GM21723 (cell line): ENCODE measurements around the gene MPC2.

Source experiments
- ATAC-seq: cut with Tn5 transposase; IDR thresholded peaks from one replicate; pipeline ENCODE4 v1.9.1; 2021; ENCODE audit warnings: mild to moderate bottlenecking, moderate library complexity; ENCODE audit not compliant: unreplicated experiment

The MPC2 gene

DNA sequence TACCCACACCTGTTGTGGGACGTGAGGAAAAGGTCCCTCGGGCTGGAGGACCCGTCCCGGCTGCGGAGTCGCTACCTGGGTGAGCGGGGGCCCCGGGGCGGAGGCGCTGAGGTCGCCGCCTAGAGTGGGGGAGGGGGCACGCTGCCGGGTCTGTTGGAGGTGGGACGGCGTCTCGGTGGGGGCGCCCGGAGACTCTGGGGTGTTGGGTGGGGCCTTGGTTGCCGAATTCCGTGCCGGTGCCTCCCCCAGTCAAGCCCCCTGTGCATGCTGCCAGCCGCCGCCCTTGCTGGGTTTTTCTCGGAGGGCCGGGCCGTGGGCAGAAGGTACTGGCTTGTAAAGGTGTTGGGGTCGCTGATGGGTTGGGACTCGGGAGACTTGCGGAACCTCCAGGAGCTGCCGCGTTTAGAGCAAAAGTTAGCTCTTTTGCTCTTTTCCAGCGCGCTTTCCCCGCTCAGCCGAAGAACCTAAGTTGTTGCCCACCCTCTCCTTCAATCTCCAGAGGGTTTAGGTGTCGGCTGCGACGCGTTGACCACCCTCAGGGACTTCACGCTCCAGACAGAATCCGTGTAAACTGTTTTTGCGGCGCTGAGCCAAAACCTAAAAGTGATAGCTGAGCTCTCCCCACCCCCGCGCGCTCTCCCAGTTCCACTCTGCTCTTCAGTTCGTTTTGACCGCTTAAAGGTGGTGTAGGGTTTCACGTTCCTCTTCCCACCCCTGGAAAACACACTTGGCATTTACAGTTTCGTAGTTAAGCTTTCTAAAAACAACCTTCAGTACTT is at the start of gene MPC2:
Gene MPC2 (minus strand): TSS at position 143 of the 779 bp plus-strand sequence. CDS start 1,231 bp downstream, outside the sequence.
- ATAC-seq, result peak; percentile 16

DNA sequence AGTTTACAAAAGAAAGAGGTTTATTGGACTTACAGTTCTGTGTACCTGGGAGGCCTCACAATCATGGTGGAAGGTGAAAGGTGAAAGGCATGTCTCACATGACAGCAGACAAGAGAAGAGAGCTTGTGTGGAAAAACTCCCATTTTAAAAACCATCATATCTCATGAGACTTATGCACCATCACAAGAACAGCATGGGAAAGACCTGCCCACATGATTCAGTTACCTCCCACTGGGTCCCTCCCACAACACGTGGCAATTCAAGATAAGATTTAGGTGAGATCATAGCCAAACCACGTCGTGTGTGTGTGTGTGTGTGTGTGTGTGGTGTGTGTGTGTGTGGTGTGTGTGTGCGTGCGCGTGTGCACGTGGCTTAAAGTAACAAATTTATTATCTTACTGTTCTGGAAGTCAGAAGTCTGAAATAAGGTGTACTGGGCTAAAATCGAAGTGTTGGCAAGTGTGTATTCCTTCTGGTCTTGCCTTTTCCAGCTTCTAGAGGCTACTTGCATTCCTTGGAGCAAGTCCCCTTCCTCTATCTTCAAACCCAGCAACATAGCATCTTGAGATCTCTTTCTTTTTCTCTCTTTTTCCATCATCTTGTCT is 48.1 kb upstream of the MPC2 start:
- ATAC-seq, result no peak

DNA sequence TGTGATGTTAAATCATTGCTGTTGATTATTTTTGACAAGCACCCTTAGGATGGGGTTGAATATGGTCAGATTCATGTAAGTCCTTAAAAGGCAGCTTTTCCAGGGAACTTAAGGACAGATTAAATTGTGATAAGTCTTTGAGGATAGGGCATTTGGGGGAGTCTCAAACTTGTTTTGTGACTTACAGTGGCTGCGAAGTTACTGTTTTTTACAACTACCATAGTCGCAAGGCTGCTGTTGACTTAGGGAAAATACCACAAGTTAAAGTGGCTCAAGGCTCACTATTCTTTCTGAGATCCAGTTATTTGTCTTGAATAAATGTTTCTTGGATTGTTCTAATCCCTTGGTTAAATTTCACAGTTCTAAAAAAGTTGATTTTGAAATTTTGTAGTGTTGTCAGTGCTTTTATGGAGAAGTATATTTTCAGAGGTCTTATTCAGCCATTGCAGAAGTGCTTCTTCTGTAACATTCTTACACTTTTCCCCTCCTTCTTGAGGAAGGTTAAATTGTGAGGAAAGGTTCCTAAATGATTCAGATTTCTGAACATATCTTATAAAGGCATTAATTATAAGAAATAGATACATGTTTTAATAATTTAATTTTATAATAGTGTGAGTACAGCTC is 47.0 kb upstream of the MPC2 start:
- ATAC-seq, result no peak

DNA sequence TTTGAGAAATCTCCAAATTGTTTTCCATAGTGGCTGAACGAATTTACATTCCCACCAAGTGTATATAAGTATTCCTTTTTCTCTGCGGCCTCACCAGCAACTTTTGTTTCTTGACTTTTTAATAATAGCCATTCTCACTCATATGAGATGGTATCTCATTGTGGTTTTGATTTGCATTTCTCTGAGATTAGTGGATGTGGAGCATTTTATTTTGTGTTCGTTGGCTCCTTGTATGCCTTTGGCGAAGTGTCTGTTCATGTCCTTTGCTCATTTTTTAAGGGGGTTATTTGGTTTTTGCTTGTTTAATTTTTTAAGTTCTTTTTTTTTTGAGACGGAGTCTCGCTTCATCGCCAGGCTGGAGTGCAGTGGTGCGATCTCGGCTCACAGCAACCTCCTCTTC is 45.1 kb upstream of the MPC2 start:
- ATAC-seq, result no peak

DNA sequence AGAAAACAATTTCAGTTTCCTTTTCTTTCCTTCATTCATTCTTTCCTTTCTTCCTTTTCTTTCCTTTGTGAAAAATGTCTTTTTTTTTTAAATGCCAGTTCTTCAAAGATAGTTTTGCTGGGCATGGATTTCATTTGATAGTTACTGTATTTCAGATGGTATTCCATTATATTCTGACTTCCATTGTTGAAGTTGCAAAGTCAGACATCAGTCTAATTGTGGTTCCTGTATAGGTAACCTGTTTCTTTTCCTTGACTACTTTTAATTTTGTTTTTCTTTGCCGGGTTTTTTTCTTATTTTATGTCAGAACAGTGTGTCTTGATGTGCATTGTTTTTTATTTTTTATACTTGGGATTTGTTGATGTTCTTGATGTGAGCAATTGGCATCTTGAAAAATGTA is 40.4 kb upstream of the MPC2 start:
- ATAC-seq, result no peak

DNA sequence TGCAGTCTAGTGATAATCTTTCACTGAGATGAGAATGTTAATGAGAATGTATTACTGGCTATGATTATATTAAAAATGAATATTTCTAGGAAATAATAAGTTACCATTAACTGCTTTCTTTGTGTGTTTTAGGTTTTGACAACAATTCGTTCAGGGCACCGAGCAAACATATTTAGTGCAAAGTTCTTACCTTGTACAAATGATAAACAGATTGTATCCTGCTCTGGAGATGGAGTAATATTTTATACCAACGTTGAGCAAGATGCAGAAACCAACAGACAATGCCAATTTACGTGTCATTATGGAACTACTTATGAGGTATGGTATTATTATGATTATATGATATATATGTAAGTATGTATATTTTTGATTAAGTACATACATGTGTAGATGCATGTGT is 37.8 kb upstream of the MPC2 start:
- ATAC-seq, result no peak

DNA sequence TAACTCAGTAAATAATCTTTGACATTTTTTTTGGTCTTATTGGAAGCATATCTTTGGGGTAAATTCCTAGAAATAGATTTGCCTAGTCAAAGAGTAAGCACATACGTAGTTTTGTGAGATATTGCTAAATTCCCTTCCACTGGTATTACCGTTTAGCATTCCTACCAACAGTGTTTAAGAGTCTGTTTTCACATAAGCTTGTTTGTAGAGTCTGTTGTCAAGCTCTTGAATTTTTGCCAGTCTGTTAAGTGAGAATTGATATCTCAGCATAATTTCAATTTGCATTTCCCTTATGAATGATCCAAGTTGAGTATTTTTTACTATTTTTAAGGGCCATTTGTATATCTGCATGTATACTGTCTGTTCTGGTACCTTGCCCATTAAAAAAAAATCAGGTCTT is 37.0 kb upstream of the MPC2 start:
- no peak for ATAC-seq

DNA sequence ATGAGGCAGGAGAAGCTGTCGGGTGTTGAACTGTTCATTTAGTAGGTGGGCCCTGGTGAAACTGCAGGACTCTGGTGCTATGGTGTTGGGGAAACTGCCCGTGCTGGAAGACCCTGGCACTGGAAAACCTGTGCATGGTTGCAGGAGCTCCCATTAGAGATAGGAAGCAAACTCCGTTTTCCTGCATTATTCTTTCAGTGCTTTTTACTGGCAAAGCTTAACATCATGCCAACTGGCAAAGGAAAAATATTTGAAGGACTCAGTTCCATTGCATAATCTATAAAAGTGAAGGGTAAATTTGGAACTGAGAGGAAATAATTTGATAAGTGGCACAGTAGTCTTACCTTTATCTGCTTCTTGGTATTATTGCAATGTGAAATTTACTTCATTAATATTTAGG is 31.7 kb upstream of the MPC2 start:
- no peak for ATAC-seq

DNA sequence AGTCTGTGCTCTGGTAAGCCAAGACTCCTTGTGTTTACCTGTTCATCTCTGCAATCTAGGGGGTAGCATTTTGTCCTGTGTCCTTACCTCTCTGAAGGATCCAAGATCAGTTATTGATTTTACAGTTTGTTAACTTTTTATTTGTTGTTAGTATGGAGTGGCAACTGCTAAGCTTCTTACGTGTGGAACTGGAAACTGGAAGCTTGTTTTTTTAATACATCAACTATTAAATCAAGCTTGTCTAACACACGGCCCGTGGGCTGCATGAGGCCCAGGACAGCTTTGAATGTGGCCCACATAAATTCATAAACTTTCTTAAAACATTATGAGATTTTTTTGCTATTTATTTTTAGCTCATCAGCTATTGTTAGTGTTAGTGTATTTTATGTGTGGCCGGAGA is 29.2 kb upstream of the MPC2 start:
- no peak for ATAC-seq

DNA sequence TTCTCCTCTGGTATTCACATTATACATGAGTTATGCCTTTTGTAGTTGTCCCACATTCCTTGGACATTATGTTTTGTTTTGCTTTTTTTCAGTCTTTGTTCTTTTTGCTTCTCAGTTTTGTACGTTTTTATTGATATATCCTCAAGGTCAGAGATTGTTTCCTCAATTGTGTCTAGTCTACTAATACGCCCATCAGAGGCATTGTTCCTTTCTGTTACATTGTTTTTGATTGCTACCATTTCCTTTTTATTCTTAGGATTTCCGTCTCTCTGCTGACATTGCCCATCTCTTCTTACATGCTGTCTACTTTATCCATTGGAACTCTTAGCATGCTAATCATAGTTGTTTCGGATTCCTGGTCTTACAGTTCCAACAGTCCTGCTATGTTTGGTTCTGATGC is 27.8 kb upstream of the MPC2 start:
- no peak for ATAC-seq

DNA sequence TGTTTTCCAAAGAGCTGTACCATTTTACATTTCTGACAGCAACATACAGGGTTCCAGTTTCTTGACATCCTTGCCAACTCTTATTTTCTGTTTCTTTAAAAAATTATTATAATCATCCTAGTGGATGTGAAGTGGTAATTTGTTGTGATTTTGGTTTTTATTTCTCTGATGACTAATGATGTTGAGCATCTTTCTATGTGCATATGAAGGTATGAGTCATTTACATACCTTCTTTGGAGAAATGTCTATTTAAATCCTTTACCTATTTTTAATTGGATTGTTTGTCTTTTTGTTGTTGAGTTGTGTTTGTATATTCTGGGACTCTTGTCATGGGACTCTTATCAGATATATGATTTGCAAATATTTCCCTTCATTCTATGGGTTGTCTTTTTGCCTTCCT is 20.8 kb upstream of the MPC2 start:
- ATAC-seq, result no peak

DNA sequence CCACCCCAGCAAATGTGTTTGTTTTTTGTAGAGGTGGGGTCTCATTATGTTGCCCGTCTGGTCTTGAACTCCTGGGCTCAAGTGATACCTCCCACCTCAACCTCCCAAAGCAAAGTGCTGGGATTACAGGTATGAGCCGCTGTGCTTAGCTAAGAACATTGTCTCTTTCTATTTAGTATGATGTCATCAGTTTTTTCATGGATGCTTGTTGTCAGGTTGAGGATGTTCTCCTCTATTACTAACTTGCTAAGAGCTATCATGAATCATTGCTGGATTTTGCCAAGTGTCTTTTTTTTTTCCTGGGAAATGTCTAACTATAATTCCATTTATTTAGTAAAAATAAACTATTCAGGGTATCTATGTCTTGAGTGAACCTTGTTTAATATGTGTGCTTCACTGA is 19.0 kb upstream of the MPC2 start:
- ATAC-seq, result no peak

DNA sequence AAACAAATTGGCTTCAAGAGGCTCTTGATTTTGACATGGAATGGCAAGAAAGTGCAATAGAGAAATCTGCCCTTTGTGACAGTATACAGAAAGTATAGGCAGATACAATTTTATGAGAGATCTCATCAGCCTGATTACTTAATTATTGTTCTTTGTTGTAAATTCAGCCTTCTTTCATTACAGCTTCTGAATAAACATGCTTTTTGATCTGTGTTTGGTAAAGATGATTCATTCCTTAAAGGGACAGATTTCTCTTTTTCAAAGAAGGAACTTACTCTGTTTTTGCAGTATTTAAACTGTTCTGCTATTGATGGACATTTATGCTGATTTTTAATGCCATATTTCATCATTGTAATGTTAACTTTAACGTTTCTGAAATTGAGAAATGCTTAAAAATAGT is 13.7 kb upstream of the MPC2 start:
- ATAC-seq, result no peak

DNA sequence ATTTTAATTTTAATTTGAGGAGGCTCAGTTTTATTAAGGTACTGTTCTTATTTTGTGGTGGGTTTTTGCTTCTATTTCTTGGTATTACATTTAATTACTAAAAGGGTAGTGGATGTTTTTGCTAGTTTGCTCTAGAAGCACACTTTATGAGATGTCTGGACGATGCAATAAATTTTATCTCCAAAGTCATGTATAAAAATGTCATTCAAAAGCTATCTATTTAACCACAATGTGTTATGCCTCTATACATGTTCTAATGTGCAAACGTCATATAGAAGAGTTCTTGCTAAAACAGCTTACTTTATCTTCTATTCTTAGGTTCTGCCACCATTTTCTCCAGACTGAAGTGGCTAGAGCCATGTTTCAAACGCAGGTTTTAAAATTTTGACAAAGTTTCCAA is 12.9 kb upstream of the MPC2 start:
- ATAC-seq, result no peak

DNA sequence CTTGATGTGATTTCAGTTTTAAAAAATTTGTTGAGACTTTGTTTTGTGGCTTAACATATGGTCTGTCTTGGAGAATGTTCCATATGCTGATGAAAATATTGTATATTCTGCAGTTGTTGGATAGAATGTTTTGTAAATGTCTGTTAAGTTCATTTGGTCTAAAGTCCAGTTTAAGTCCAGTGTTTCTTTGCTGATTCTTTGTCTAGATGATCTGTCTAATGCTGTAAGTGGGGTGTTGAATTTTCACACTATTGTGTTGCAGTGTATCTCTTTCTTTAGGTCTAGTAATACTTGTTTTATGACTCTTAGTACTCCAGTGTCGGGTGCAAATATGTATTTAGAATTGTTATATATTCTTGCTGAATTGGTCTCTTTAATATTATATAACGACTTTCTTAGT is 10.9 kb upstream of the MPC2 start:
- ATAC-seq, result no peak

DNA sequence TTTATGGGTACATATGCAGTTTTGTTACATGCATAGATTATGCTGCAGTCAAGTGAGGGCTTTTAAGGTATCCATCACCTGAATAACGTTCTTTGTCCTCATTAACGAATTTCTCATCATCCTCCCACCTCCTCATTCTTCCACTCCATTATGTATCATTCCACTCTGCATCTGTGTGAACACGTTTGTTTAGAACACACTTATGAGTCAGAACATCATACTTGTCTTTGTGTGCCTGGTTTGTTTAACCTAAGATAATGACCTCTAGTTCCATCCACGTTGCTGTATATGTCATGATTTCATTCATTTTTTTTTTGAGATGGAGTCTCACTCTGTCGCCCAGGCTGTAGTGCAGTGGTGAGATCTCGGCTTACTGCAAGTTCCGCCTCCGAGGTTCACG is 6.7 kb upstream of the MPC2 start:
- ATAC-seq, result no peak

DNA sequence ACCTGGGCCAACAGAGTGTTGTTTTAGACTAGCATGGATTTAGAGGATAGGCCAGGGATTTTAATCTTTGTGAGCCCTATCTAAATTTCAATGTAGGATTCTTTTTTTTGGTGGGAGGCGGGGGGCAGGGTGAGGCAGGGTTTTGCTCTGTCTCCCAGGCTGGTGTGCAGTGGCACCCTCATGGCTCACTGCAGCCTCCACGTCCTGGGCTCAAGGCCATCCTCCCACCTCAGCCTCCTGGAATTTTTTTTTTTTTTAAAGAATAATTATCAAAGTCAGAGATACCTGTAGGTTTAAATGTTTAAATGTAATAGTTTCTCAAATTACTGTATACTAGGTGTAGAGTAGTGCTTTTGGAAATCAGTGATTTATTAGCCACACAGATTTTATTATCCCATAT is 3.4 kb upstream of the MPC2 start:
- no peak for ATAC-seq

DNA sequence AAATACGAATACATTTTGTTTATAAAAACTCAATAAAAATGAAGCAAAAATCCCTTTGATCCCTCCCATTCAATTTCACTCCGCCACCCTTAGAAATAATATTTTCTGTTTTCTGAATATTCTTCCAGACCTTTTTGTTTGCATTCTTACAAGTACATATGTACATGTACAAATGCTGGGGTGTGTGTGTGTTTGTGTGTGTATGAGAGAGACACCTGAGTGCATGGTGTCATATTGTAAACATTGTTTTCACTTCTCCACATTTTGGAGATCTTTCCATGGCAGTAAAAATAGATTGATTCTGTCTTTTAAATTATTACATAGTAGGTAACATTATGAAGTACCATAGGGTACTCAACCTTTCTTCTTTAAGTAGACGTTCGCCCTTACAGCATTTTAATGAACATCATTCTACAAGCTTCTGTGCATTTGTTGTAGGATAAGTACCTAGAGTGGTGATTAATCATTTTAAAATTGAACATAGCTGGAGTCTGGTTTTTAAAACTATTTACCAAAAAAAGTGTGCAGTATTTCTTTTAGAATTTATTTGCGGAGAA is 1.3 kb upstream of the MPC2 start:
- ATAC-seq, result no peak

DNA sequence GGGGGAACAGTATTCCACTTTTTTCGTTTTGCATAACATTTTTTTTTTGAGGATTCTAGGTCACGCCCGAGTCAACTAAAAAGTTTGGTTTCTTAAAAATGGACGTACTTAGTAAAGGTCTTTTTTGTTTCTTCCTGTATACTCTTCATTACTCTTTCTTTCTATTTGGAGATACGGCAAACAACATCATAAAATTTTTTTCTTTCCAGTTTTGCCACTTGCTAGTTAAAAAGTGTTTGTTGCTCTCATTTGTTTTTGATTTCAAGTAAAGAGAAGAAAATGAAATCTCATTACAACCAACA is 788 bp upstream of the MPC2 start:
- no peak for ATAC-seq

DNA sequence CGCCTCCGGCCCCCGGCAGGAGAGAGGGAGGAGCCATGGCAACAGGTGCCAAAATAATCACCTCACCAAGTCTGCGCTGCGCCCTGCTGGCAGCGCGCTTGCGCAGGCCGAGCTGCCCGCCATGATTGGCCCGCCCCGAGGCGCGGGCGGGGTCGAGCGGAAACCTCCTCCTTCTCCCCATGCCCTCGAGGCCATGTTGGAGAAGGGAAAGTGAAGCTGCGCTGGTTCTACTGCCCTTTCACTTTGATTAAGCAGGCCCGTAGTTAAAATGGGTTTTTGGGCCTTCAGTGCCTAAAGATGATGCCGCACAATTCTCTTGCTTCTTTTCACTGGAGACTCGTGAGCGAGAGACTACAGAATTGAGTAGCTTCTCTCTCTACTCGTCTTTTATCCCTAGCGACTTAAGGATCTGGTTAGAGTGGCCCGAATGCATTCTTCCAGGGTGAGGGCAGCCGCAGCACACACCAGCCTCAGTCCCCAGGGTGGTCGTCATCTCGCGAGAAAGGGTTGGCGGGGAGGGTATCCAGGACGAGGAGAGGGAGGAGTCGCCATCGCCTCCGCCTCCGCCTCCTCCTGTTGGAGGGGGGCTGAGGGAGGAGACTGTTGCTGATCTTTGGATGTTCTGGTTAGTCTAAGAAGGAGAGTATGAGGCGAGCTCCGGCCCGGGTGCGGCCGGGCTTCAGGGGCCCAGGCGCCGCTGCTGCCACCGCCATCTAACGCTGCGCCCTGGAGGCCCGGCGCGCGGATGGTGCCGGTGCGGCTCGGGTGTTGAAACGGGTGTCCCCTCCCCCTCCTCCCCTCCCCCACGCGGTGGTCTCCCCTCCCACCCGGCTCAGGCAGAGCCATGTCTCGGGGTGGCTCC is 573 bp downstream of the MPC2 start, which contains the start of gene DCAF6:
Gene DCAF6 (plus strand): TSS at position 616 of the 862 bp plus-strand sequence. CDS start 229 bp downstream, at position 845.
- peak; percentile 78 for ATAC-seq
